ENCODE results near the gene PRAMEF5.
"Not testable (repeated sequence)": the region's sequence is repeated elsewhere in the genome, so short reads cannot be mapped to it uniquely, and the experiment has no call there.

PRAMEF5 gene

DNA sequence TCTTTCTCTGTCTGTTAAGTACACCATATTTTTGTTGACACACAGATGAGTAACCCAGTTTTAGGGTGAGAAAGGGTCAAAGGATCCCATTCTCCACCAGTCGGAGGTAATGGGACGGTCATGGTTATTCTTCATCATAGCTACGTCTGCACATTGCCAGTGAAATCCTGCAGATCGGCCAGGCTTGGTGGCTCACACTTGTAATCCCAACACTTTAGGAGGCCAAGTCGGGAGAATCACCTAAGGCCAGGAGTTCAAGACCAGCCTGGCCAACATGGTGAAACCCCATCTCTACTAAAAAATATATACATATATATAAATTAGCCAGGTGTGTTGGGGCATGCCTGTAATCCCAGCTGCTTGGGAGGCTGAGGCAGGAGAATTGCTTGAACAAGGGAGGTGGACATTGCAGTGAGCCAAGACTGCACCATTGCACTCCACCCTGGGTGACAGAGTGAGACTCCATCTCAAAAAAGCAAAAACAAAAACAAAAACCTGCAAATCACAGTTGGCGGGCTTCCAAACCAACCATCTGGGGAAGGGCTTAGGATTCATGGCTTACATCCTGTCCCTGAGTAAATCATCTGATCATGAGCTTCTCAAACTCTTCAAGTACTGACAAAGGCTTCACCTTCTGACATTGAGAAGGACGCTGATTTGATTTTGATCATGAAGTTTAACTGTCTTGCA is 22.8 kb upstream of the PRAMEF5 start:
- not testable (repeated sequence) for H3K4me3 ChIP-seq (ENCODE audit: low read depth in 1 of 2, low read length in 2 of 2); H3K9ac ChIP-seq (ENCODE audit: low read length); H3K9me3 ChIP-seq (ENCODE audit: low read length); H3K36me3 ChIP-seq (ENCODE audit: insufficient read depth, low read length); H3K4me1 ChIP-seq (ENCODE audit: insufficient read depth, low read length); H3K27me3 ChIP-seq (ENCODE audit: control insufficient read depth in 1 of 2, insufficient read depth in 2 of 2, low read length in 2 of 2); H3K27ac ChIP-seq (ENCODE audit: low read depth, low read length)

DNA sequence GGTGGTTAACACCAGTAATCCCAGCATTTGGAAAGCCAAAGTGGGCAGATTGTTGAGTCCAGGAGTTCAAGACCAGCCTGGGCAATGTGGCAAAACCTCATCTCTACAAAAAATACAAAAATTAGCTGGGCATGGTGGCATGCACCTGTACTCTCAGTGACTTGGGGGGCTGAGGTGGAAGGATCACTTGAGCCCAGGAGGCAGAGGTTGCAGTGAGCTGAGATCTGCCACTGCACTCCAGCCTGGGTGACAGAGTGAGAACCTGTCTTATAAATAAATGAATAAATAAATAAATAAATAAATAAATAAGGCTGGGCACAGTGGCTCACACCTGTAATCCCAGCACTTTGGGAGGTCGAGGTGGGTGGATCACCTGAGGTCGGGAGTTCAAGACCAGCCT is 21.9 kb upstream of the PRAMEF5 start:
- not testable (repeated sequence) for H3K27me3 ChIP-seq (ENCODE audit: control insufficient read depth in 1 of 2, insufficient read depth in 2 of 2, low read length in 2 of 2); H3K4me3 ChIP-seq (ENCODE audit: low read depth in 1 of 2, low read length in 2 of 2); H3K4me1 ChIP-seq (ENCODE audit: insufficient read depth, low read length); H3K9me3 ChIP-seq (ENCODE audit: low read length); H3K27ac ChIP-seq (ENCODE audit: low read depth, low read length); H3K36me3 ChIP-seq (ENCODE audit: insufficient read depth, low read length); H3K9ac ChIP-seq (ENCODE audit: low read length)

GRCh38 chr1:13234057-13234456 is 19.9 kb upstream of the PRAMEF5 start:
- not testable (repeated sequence) for H3K4me1 ChIP-seq (ENCODE audit: insufficient read depth, low read length); H3K4me3 ChIP-seq (ENCODE audit: low read depth in 1 of 2, low read length in 2 of 2); H3K9me3 ChIP-seq (ENCODE audit: low read length); H3K27ac ChIP-seq (ENCODE audit: low read depth, low read length); H3K9ac ChIP-seq (ENCODE audit: low read length); H3K36me3 ChIP-seq (ENCODE audit: insufficient read depth, low read length); H3K27me3 ChIP-seq (ENCODE audit: control insufficient read depth in 1 of 2, insufficient read depth in 2 of 2, low read length in 2 of 2)

DNA sequence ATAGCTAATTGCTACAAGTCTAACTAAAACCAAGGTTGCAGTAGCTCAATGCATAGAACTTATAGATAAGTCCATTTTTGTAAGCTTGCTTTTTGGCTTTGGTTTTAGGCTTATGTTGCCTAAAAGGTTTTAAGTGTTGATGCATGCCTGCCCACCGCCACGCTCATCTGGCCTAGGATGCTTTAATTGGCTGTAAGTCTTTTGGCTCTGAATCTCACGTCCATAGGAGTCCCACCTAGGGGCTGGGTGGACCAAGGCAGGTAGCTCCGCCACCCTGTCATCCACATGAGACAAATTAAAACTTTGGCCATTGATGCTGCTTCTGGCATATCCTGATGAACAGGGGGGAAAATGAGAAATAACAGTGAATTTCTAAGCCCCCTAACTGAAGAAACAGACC is 16.4 kb upstream of the PRAMEF5 start:
- H3K9ac ChIP-seq (ENCODE audit: low read length); H3K36me3 ChIP-seq (ENCODE audit: insufficient read depth, low read length); H3K4me3 ChIP-seq (ENCODE audit: low read depth in 1 of 2, low read length in 2 of 2); H3K9me3 ChIP-seq (ENCODE audit: low read length); H3K27me3 ChIP-seq (ENCODE audit: control insufficient read depth in 1 of 2, insufficient read depth in 2 of 2, low read length in 2 of 2); H3K4me1 ChIP-seq (ENCODE audit: insufficient read depth, low read length); H3K27ac ChIP-seq (ENCODE audit: low read depth, low read length): not testable (repeated sequence)

- H3K27ac ChIP-seq (ENCODE audit: low read depth, low read length); H3K4me3 ChIP-seq (ENCODE audit: low read depth in 1 of 2, low read length in 2 of 2); H3K36me3 ChIP-seq (ENCODE audit: insufficient read depth, low read length); H3K9me3 ChIP-seq (ENCODE audit: low read length); H3K9ac ChIP-seq (ENCODE audit: low read length); H3K27me3 ChIP-seq (ENCODE audit: control insufficient read depth in 1 of 2, insufficient read depth in 2 of 2, low read length in 2 of 2); H3K4me1 ChIP-seq (ENCODE audit: insufficient read depth, low read length): not testable (repeated sequence)
These were observed 14.4 kb upstream of the PRAMEF5 start for GRCh38 chr1:13239633-13240032.

DNA sequence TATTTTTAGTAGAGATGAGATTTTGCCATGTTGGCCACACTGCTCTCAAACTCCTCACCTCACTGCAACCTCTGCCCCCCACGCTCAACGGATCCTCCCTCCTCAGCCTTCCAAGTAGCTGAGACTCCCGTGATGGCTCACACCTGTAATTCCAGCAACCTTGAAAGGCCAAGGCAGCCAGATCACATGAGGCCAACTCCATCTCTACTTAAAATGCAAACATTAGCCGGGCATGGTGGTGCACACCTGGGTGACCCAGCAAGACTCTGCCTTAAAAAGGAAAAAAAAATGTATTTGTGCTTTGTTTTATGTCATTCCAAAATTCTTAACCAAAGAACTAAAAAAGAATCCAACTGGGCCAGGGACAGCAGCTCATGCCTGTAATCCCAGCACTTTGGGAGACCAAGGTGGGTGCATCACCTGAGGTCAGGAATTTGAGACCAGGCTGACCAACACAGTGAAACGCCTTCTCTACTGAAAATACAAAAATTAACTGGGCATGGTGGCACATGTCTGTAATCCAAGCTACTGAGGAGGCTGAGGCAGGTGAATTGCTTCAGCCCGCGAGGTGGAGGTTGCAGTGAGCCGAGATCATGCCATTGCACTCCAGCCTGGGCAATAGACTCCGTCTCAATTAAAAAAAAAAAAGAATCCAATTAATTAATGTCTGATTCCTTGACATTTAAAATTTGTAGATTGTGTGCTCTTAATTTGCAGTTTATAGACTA is 10.3 kb upstream of the PRAMEF5 start:
- H3K9ac ChIP-seq (ENCODE audit: low read length); H3K4me3 ChIP-seq (ENCODE audit: low read depth in 1 of 2, low read length in 2 of 2); H3K36me3 ChIP-seq (ENCODE audit: insufficient read depth, low read length); H3K4me1 ChIP-seq (ENCODE audit: insufficient read depth, low read length); H3K9me3 ChIP-seq (ENCODE audit: low read length); H3K27ac ChIP-seq (ENCODE audit: low read depth, low read length); H3K27me3 ChIP-seq (ENCODE audit: control insufficient read depth in 1 of 2, insufficient read depth in 2 of 2, low read length in 2 of 2): not testable (repeated sequence)

DNA sequence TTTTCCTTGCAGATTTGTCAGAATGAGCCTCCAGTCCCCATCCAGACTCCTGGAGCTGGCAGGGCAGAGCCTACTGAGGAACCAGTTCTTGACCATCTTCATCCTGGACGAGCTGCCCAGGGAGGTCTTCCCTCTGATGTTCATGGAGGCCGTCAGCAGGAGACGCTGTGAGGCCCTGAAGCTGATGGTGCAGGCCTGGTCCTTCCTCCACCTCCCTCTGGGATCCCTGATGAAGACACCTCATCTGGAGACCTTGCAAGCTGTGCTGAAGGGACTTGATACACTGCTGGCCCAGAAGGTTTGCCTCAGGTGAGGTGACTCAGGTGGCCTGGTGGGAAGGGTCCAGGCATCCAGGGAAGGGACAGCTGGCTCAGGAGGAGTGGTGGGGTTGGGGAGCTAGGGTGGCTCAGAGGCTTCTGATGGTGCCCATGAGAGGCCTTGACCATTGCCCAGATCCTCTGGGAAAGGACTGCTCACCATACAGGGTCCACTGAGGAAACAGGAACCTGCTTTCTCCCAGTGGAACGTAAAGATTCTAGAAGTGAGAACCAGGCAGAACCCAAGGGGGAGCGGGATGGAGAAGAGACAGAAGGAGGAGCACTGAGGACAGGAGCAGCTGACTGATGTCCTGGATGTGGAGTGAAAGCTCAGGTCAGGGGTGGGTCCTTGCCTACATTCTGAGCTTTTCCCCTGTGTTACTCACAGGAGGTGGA is 8.0 kb upstream of the PRAMEF5 start:
- not testable (repeated sequence) for H3K9me3 ChIP-seq (ENCODE audit: low read length); H3K4me3 ChIP-seq (ENCODE audit: low read depth in 1 of 2, low read length in 2 of 2); H3K27me3 ChIP-seq (ENCODE audit: control insufficient read depth in 1 of 2, insufficient read depth in 2 of 2, low read length in 2 of 2); H3K36me3 ChIP-seq (ENCODE audit: insufficient read depth, low read length); H3K9ac ChIP-seq (ENCODE audit: low read length); H3K27ac ChIP-seq (ENCODE audit: low read depth, low read length); H3K4me1 ChIP-seq (ENCODE audit: insufficient read depth, low read length)

DNA sequence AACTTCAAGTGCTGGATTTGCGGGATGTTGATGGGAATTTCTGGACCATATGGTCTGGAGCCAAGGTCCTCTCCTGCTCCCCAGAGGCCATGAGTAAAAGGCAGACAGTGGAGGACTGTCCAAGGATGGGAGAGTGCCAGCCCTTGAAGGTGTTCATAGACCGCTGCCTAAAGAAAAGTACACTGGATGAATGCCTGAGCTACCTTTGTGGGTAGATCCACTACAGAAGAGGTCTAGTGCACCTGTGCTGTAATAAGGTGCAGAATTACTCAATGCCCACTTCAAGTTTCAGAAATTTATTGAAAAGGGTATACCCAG is 7.5 kb upstream of the PRAMEF5 start:
- not testable (repeated sequence) for H3K27ac ChIP-seq (ENCODE audit: low read depth, low read length); H3K4me3 ChIP-seq (ENCODE audit: low read depth in 1 of 2, low read length in 2 of 2); H3K27me3 ChIP-seq (ENCODE audit: control insufficient read depth in 1 of 2, insufficient read depth in 2 of 2, low read length in 2 of 2); H3K4me1 ChIP-seq (ENCODE audit: insufficient read depth, low read length); H3K9me3 ChIP-seq (ENCODE audit: low read length); H3K9ac ChIP-seq (ENCODE audit: low read length); H3K36me3 ChIP-seq (ENCODE audit: insufficient read depth, low read length)

DNA sequence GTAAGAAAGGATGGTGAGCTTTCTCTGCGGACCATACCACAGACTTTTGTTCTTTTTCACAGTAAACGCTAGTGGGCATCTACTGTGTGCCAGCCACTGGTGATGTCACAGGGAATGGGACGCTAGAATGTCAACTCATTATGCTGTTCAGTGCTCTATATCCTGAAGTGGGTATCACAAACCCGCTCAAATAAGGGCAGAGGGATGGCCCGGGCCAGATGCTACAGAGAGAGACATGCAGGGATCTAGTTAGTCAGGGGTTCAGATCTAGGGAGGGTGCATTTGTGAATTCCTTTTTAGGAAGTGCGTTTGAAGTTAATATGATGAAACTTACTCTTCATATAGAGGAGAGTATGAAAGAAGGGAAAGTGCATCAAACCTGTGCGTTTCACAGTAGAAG is 6.9 kb upstream of the PRAMEF5 start:
- H3K27me3 ChIP-seq (ENCODE audit: control insufficient read depth in 1 of 2, insufficient read depth in 2 of 2, low read length in 2 of 2); H3K36me3 ChIP-seq (ENCODE audit: insufficient read depth, low read length); H3K9me3 ChIP-seq (ENCODE audit: low read length); H3K9ac ChIP-seq (ENCODE audit: low read length); H3K4me1 ChIP-seq (ENCODE audit: insufficient read depth, low read length); H3K27ac ChIP-seq (ENCODE audit: low read depth, low read length); H3K4me3 ChIP-seq (ENCODE audit: low read depth in 1 of 2, low read length in 2 of 2): not testable (repeated sequence)

DNA sequence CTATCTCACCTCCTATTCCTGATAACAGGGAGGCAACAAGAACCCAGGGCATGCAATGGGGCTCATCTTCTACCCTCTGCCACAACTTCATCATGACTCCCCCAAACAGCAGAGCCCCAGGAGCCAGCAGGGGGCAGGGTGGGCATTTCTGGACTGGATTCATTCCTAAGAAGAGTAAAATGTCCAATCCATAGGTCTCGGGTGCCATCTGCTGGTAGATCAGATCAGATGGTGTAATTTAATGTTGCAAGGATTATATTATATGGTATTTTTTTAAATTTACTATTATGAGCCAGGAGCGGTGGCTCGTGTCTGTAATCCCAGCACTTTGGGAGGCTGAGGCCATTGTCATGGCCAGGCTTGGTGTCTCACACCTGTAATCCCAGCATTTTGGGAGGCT is 11.1 kb downstream of the PRAMEF5 start:
- not testable (repeated sequence) for H3K36me3 ChIP-seq (ENCODE audit: insufficient read depth, low read length); H3K27ac ChIP-seq (ENCODE audit: low read depth, low read length); H3K4me3 ChIP-seq (ENCODE audit: low read depth in 1 of 2, low read length in 2 of 2); H3K27me3 ChIP-seq (ENCODE audit: control insufficient read depth in 1 of 2, insufficient read depth in 2 of 2, low read length in 2 of 2); H3K9ac ChIP-seq (ENCODE audit: low read length); H3K4me1 ChIP-seq (ENCODE audit: insufficient read depth, low read length); H3K9me3 ChIP-seq (ENCODE audit: low read length)

GRCh38 chr1:13277016-13277415 is 23.0 kb downstream of the PRAMEF5 start:
- not testable (repeated sequence) for H3K4me3 ChIP-seq (ENCODE audit: low read depth in 1 of 2, low read length in 2 of 2); H3K4me1 ChIP-seq (ENCODE audit: insufficient read depth, low read length); H3K36me3 ChIP-seq (ENCODE audit: insufficient read depth, low read length); H3K9me3 ChIP-seq (ENCODE audit: low read length); H3K27ac ChIP-seq (ENCODE audit: low read depth, low read length); H3K9ac ChIP-seq (ENCODE audit: low read length); H3K27me3 ChIP-seq (ENCODE audit: control insufficient read depth in 1 of 2, insufficient read depth in 2 of 2, low read length in 2 of 2)

- H3K36me3 ChIP-seq (ENCODE audit: insufficient read depth, low read length); H3K4me3 ChIP-seq (ENCODE audit: low read depth in 1 of 2, low read length in 2 of 2); H3K9me3 ChIP-seq (ENCODE audit: low read length); H3K4me1 ChIP-seq (ENCODE audit: insufficient read depth, low read length); H3K27me3 ChIP-seq (ENCODE audit: control insufficient read depth in 1 of 2, insufficient read depth in 2 of 2, low read length in 2 of 2); H3K9ac ChIP-seq (ENCODE audit: low read length); H3K27ac ChIP-seq (ENCODE audit: low read depth, low read length): not testable (repeated sequence)
These were observed 25.6 kb downstream of the PRAMEF5 start for GRCh38 chr1:13279617-13280016.
